SK-MEL-5 (cell line): ENCODE measurements around the gene NMNAT1. TPM values are rescaled to one million over a fixed set of nuclear protein-coding genes. Genes with fewer than 3 reads are reported as not detected.
"Not testable (repeated sequence)": the region's sequence is repeated elsewhere in the genome, so short reads cannot be mapped to it uniquely, and the experiment has no call there.

Experiments
- DNase-seq: peaks from one replicate; pipeline ENCODE4 v3.0.0-alpha.2; 2016; ENCODE audit warnings: low read depth, low spot score
- in situ Hi-C: cut with HindIII; loops from 2 replicates; pipeline ENCODE4 v1.10.0; 2016; ENCODE audit warnings: low sequenced_read_pairs, high pct_unique_total_duplicates, low pct_unique_long_range_greater_than_20kb
- total RNA-seq: library from RNA; depleted of rRNA; stranded (reverse); fragments of >200 nt; shearing (Covaris generic); gene quantifications from 2 replicates; pipeline ENCODE4 v1.2.3, GENCODE V29; 2014

Gene NMNAT1
- total RNA-seq, 1 experiment from 2014 or later, result 9.9 TPM

- in situ Hi-C loops, result no loop called here
- no peak for DNase-seq
Measured at GRCh38 chr1:9993561-9994075, 50.3 kb downstream of the NMNAT1 start.

GRCh38 chr1:9996624-9997582 is 53.6 kb downstream of the NMNAT1 start, which contains the start of gene RBP7:
Gene RBP7, plus strand, starts transcription at chr1:9997228. Its CDS starts 31 bp downstream, at chr1:9997259.
- DNase-seq, result no peak
- in situ Hi-C loops, result no loop called here

GRCh38 chr1:10001016-10001665 is 57.9 kb downstream of the NMNAT1 start:
- peak; percentile 87 for DNase-seq
- in situ Hi-C loops, result no loop called here

- in situ Hi-C loops, DNase-seq: not testable (repeated sequence)
Measured at GRCh38 chr1:10005248-10005647, 62.0 kb downstream of the NMNAT1 start.

- in situ Hi-C loops, result no loop called here
- no peak for DNase-seq
Measured at GRCh38 chr1:10007169-10007568, 63.9 kb downstream of the NMNAT1 start.

GRCh38 chr1:10014016-10014415 is 70.7 kb downstream of the NMNAT1 start:
- in situ Hi-C loops, result no loop called here
- DNase-seq, result no peak

GRCh38 chr1:10019561-10019960 is 76.3 kb downstream of the NMNAT1 start:
- no peak for DNase-seq
- in situ Hi-C loops, result no loop called here

- in situ Hi-C loops, result no loop called here
- no peak for DNase-seq
Measured at GRCh38 chr1:10020086-10020485, 76.8 kb downstream of the NMNAT1 start.

- DNase-seq, in situ Hi-C loops: not testable (repeated sequence)
Measured at GRCh38 chr1:10020678-10021077, 77.4 kb downstream of the NMNAT1 start.

GRCh38 chr1:10021992-10022391 is 78.7 kb downstream of the NMNAT1 start:
- in situ Hi-C loops, DNase-seq: not testable (repeated sequence)

GRCh38 chr1:10022656-10023055 is 79.4 kb downstream of the NMNAT1 start:
- in situ Hi-C loops, result no loop called here
- no peak for DNase-seq

GRCh38 chr1:10025354-10025753 is 82.1 kb downstream of the NMNAT1 start:
- in situ Hi-C loops, result no loop called here

GRCh38 chr1:10027027-10027426 is 83.8 kb downstream of the NMNAT1 start:
- DNase-seq, result no peak
- in situ Hi-C loops, result no loop called here

More at GRCh38 chr1:10025354-10025753, 82.1 kb downstream of the NMNAT1 start:
- DNase-seq, result no peak

GRCh38 chr1:10028956-10029500 is 85.8 kb downstream of the NMNAT1 start:
- in situ Hi-C loops, DNase-seq: not testable (repeated sequence)

- no peak for DNase-seq
- in situ Hi-C loops, result no loop called here
Measured at GRCh38 chr1:10031461-10031860, 88.2 kb downstream of the NMNAT1 start.

GRCh38 chr1:10032590-10033358 is 89.5 kb downstream of the NMNAT1 start, which contains the start of gene UBE4B:
Gene UBE4B, plus strand, starts transcription at chr1:10032958. Its CDS starts 713 bp downstream, at chr1:10033671.
- in situ Hi-C loops, result no loop called here
- DNase-seq, result peak; percentile 96

- in situ Hi-C loops, result no loop called here
- DNase-seq, result peak; percentile 47
Measured at GRCh38 chr1:10033359-10033845, 90.1 kb downstream of the NMNAT1 start.
